NCI-H1694 (cell line): Measurements from ENCODE around the gene OGFR.
A peak's percentile ranks its signal among the peaks of the same experiment; 100 is the strongest.
"Not testable (repeated sequence)": the region's sequence is repeated elsewhere in the genome, so short reads cannot be mapped to it uniquely, and the experiment has no call there.

ENCODE experiments used
- DNase-seq: peaks from one replicate; lab custom pipeline; 2025; lab: John Stamatoyannopoulos, UW

Gene OGFR

GRCh38 chr20:62839816-62840215 is 35.2 kb downstream of the OGFR start:
- no peak for DNase-seq

- no peak for DNase-seq
Measured at GRCh38 chr20:62840244-62841197, 35.9 kb downstream of the OGFR start.

GRCh38 chr20:62841705-62842212 is 37.1 kb downstream of the OGFR start:
- DNase-seq: no peak

GRCh38 chr20:62843656-62844055 is 39.0 kb downstream of the OGFR start:
- no peak for DNase-seq

GRCh38 chr20:62844182-62844581 is 39.5 kb downstream of the OGFR start:
- no peak for DNase-seq

GRCh38 chr20:62845416-62846160 is 41.0 kb downstream of the OGFR start:
- DNase-seq: peak; percentile 40

- peak; percentile 86 for DNase-seq
Measured at GRCh38 chr20:62846166-62846890, 41.7 kb downstream of the OGFR start.

- DNase-seq: not testable (repeated sequence)
Measured at GRCh38 chr20:62848917-62849316, 44.3 kb downstream of the OGFR start.

GRCh38 chr20:62849431-62849830 is 44.8 kb downstream of the OGFR start:
- no peak for DNase-seq

GRCh38 chr20:62850333-62850974 is 45.8 kb downstream of the OGFR start:
- DNase-seq: no peak

GRCh38 chr20:62852196-62852595 is 47.6 kb downstream of the OGFR start:
- no peak for DNase-seq

GRCh38 chr20:62852841-62853240 is 48.2 kb downstream of the OGFR start:
- no peak for DNase-seq

GRCh38 chr20:62853304-62853703 is 48.7 kb downstream of the OGFR start:
- not testable (repeated sequence) for DNase-seq

- no peak for DNase-seq
Measured at GRCh38 chr20:62854121-62854520, 49.5 kb downstream of the OGFR start.

- DNase-seq: no peak
Measured at GRCh38 chr20:62855120-62855519, 50.5 kb downstream of the OGFR start.

- DNase-seq: no peak
Measured at GRCh38 chr20:62856931-62857619, 52.4 kb downstream of the OGFR start.

- DNase-seq: no peak
Measured at GRCh38 chr20:62858058-62858830, 53.6 kb downstream of the OGFR start.

GRCh38 chr20:62859721-62860120 is 55.1 kb downstream of the OGFR start:
- DNase-seq: no peak

- DNase-seq: no peak
Measured at GRCh38 chr20:62860391-62860923, 55.8 kb downstream of the OGFR start.
